ENCODE results near the gene SUFU. TPM values are rescaled to one million over a fixed set of nuclear protein-coding genes. Genes with fewer than 3 reads are reported as not detected.

The SUFU gene
- total and polyA plus RNA-seq, 2 donors: 2.6 to 4.3 TPM

- Histone ChIP-seq H3K9me3 (ENCODE audit: control insufficient read depth in 2 of 2, insufficient read depth in 1 of 2, low read length in 1 of 2) (peaks cover 0 to 7% of the 10 kb centered on the region in 2 donors), H3K4me3 (ENCODE audit: low read length in 2 of 2) (no peak overlapping the region), H3K4me1 (ENCODE audit: control insufficient read depth in 2 of 2, insufficient read depth in 2 of 2, low read length in 2 of 2) (peaks cover under 1 to 59% of the 10 kb centered on the region in 2 donors), H3K27ac (ENCODE audit: low read depth in 1 of 2, low read length in 1 of 2) (peak overlapping the region; percentile 58 to 88), H3K36me3 (ENCODE audit: control insufficient read depth in 2 of 2, insufficient read depth in 2 of 2, low read length in 1 of 2) (peaks cover 10 to 40% of the 10 kb centered on the region in 2 donors), H3K27me3 (ENCODE audit: control insufficient read depth in 2 of 2, insufficient read depth in 1 of 2, low read length in 1 of 2) (no peaks in the 10 kb centered on the region)
- no peak for DNase-seq (ENCODE audit: low read depth in 6 of 9, low spot score in 9 of 9)
- WGBS: 97% methylated on average over 9 of the region's 9 CpGs
These were observed 124.0 kb downstream of the SUFU start for GRCh38 chr10:102627736-102628293.

- Histone ChIP-seq H3K4me1 (ENCODE audit: control insufficient read depth in 2 of 2, insufficient read depth in 2 of 2, low read length in 2 of 2) (peaks cover 4 to 66% of the 10 kb centered on the region in 2 donors), H3K27me3 (ENCODE audit: control insufficient read depth in 2 of 2, insufficient read depth in 1 of 2, low read length in 1 of 2) (no peaks in the 10 kb centered on the region), H3K4me3 (ENCODE audit: low read length in 2 of 2) (no peak overlapping the region), H3K36me3 (ENCODE audit: control insufficient read depth in 2 of 2, insufficient read depth in 2 of 2, low read length in 1 of 2) (peaks cover 10 to 40% of the 10 kb centered on the region in 2 donors), H3K9me3 (ENCODE audit: control insufficient read depth in 2 of 2, insufficient read depth in 1 of 2, low read length in 1 of 2) (peaks cover 0 to 7% of the 10 kb centered on the region in 2 donors), H3K27ac (ENCODE audit: low read depth in 1 of 2, low read length in 1 of 2) (peak overlapping the region; percentile 19 to 88)
- 90% methylated on average over 11 of the region's 11 CpGs for WGBS
- no peak for DNase-seq (ENCODE audit: low read depth in 6 of 9, low spot score in 9 of 9)
These were observed 124.7 kb downstream of the SUFU start for GRCh38 chr10:102628451-102628911.

- Histone ChIP-seq H3K36me3 (ENCODE audit: control insufficient read depth in 2 of 2, insufficient read depth in 2 of 2, low read length in 1 of 2) (peaks cover 10 to 38% of the 10 kb centered on the region in 2 donors), H3K4me1 (ENCODE audit: control insufficient read depth in 2 of 2, insufficient read depth in 2 of 2, low read length in 2 of 2) (peaks cover 8 to 81% of the 10 kb centered on the region in 2 donors), H3K27ac (ENCODE audit: low read depth in 1 of 2, low read length in 1 of 2) (no peak overlapping the region), H3K27me3 (ENCODE audit: control insufficient read depth in 2 of 2, insufficient read depth in 1 of 2, low read length in 1 of 2) (no peaks in the 10 kb centered on the region), H3K4me3 (ENCODE audit: low read length in 2 of 2) (no peak overlapping the region), H3K9me3 (ENCODE audit: control insufficient read depth in 2 of 2, insufficient read depth in 1 of 2, low read length in 1 of 2) (no peaks in the 10 kb centered on the region)
- DNase-seq (ENCODE audit: low read depth in 6 of 9, low spot score in 9 of 9): no peak
- WGBS: 93% methylated on average over 22 of the region's 22 CpGs
These were observed 126.2 kb downstream of the SUFU start for GRCh38 chr10:102629661-102630614.

GRCh38 chr10:102630663-102631062, 126.9 kb downstream of the SUFU start:
- DNase-seq (ENCODE audit: low read depth in 6 of 9, low spot score in 9 of 9): no peak
- WGBS: 99% methylated on average over 6 of the region's 6 CpGs
- Histone ChIP-seq H3K4me1 (ENCODE audit: control insufficient read depth in 2 of 2, insufficient read depth in 2 of 2, low read length in 2 of 2) (peaks cover 16 to 88% of the 10 kb centered on the region in 2 donors), H3K27ac (ENCODE audit: low read depth in 1 of 2, low read length in 1 of 2) (no peak overlapping the region), H3K4me3 (ENCODE audit: low read length in 2 of 2) (no peak overlapping the region), H3K36me3 (ENCODE audit: control insufficient read depth in 2 of 2, insufficient read depth in 2 of 2, low read length in 1 of 2) (peaks cover 10 to 34% of the 10 kb centered on the region in 2 donors), H3K27me3 (ENCODE audit: control insufficient read depth in 2 of 2, insufficient read depth in 1 of 2, low read length in 1 of 2) (no peaks in the 10 kb centered on the region), H3K9me3 (ENCODE audit: control insufficient read depth in 2 of 2, insufficient read depth in 1 of 2, low read length in 1 of 2) (no peaks in the 10 kb centered on the region)

GRCh38 chr10:102631525-102632393, 128.0 kb downstream of the SUFU start:
- Histone ChIP-seq H3K36me3 (ENCODE audit: control insufficient read depth in 2 of 2, insufficient read depth in 2 of 2, low read length in 1 of 2) (peaks cover 10 to 34% of the 10 kb centered on the region in 2 donors), H3K27me3 (ENCODE audit: control insufficient read depth in 2 of 2, insufficient read depth in 1 of 2, low read length in 1 of 2) (no peaks in the 10 kb centered on the region), H3K9me3 (ENCODE audit: control insufficient read depth in 2 of 2, insufficient read depth in 1 of 2, low read length in 1 of 2) (no peaks in the 10 kb centered on the region), H3K4me3 (ENCODE audit: low read length in 2 of 2) (no peak overlapping the region), H3K4me1 (ENCODE audit: control insufficient read depth in 2 of 2, insufficient read depth in 2 of 2, low read length in 2 of 2) (peaks cover 18 to 84% of the 10 kb centered on the region in 2 donors), H3K27ac (ENCODE audit: low read depth in 1 of 2, low read length in 1 of 2) (no peak overlapping the region)
- WGBS: 94% methylated on average over 10 of the region's 10 CpGs
- no peak for DNase-seq (ENCODE audit: low read depth in 6 of 9, low spot score in 9 of 9)

GRCh38 chr10:102632394-102633111, 128.8 kb downstream of the SUFU start:
- no peak overlapping the region for H3K4me3 ChIP-seq (ENCODE audit: low read length in 2 of 2)
- H3K27me3 ChIP-seq (ENCODE audit: control insufficient read depth in 2 of 2, insufficient read depth in 1 of 2, low read length in 1 of 2): no peaks in the 10 kb centered on the region
- peak overlapping the region in 1 of 2 donors; percentile 80 for H3K27ac ChIP-seq (ENCODE audit: low read depth in 1 of 2, low read length in 1 of 2)
- peaks cover 18 to 78% of the 10 kb centered on the region in 2 donors for H3K4me1 ChIP-seq (ENCODE audit: control insufficient read depth in 2 of 2, insufficient read depth in 2 of 2, low read length in 2 of 2)
- 52% methylated on average over 5 of the region's 5 CpGs for WGBS
- DNase-seq (ENCODE audit: low read depth in 6 of 9, low spot score in 9 of 9): peak in 1 of 9 donors; percentile 52
- H3K36me3 ChIP-seq (ENCODE audit: control insufficient read depth in 2 of 2, insufficient read depth in 2 of 2, low read length in 1 of 2): peaks cover 10 to 29% of the 10 kb centered on the region in 2 donors
- no peaks in the 10 kb centered on the region for H3K9me3 ChIP-seq (ENCODE audit: control insufficient read depth in 2 of 2, insufficient read depth in 1 of 2, low read length in 1 of 2)

GRCh38 chr10:102633287-102633686, 129.5 kb downstream of the SUFU start:
- Histone ChIP-seq H3K4me3 (ENCODE audit: low read length in 2 of 2) (no peak overlapping the region), H3K36me3 (ENCODE audit: control insufficient read depth in 2 of 2, insufficient read depth in 2 of 2, low read length in 1 of 2) (peaks cover 10 to 25% of the 10 kb centered on the region in 2 donors), H3K27ac (ENCODE audit: low read depth in 1 of 2, low read length in 1 of 2) (peak overlapping the region; percentile 66 to 80), H3K4me1 (ENCODE audit: control insufficient read depth in 2 of 2, insufficient read depth in 2 of 2, low read length in 2 of 2) (peaks cover 18 to 71% of the 10 kb centered on the region in 2 donors), H3K9me3 (ENCODE audit: control insufficient read depth in 2 of 2, insufficient read depth in 1 of 2, low read length in 1 of 2) (no peaks in the 10 kb centered on the region), H3K27me3 (ENCODE audit: control insufficient read depth in 2 of 2, insufficient read depth in 1 of 2, low read length in 1 of 2) (no peaks in the 10 kb centered on the region)
- WGBS: 48% methylated on average over 6 of the region's 6 CpGs
- peak in 3 of 9 donors; percentile 48 to 73 (median 50) for DNase-seq (ENCODE audit: low read depth in 6 of 9, low spot score in 9 of 9)

- Histone ChIP-seq H3K36me3 (ENCODE audit: control insufficient read depth in 2 of 2, insufficient read depth in 2 of 2, low read length in 1 of 2) (peaks cover 10 to 22% of the 10 kb centered on the region in 2 donors), H3K9me3 (ENCODE audit: control insufficient read depth in 2 of 2, insufficient read depth in 1 of 2, low read length in 1 of 2) (no peaks in the 10 kb centered on the region), H3K27ac (ENCODE audit: low read depth in 1 of 2, low read length in 1 of 2) (peak overlapping the region; percentile 66 to 80), H3K4me1 (ENCODE audit: control insufficient read depth in 2 of 2, insufficient read depth in 2 of 2, low read length in 2 of 2) (peaks cover 18 to 69% of the 10 kb centered on the region in 2 donors), H3K4me3 (ENCODE audit: low read length in 2 of 2) (no peak overlapping the region), H3K27me3 (ENCODE audit: control insufficient read depth in 2 of 2, insufficient read depth in 1 of 2, low read length in 1 of 2) (no peaks in the 10 kb centered on the region)
- DNase-seq (ENCODE audit: low read depth in 6 of 9, low spot score in 9 of 9): no peak
- 96% methylated on average over 5 of the region's 5 CpGs for WGBS
These were observed 130.1 kb downstream of the SUFU start for GRCh38 chr10:102633848-102634247.

All from thymus (tissue), 11 donors.